ENCODE data around the gene CNFN.

Gene CNFN

DNA sequence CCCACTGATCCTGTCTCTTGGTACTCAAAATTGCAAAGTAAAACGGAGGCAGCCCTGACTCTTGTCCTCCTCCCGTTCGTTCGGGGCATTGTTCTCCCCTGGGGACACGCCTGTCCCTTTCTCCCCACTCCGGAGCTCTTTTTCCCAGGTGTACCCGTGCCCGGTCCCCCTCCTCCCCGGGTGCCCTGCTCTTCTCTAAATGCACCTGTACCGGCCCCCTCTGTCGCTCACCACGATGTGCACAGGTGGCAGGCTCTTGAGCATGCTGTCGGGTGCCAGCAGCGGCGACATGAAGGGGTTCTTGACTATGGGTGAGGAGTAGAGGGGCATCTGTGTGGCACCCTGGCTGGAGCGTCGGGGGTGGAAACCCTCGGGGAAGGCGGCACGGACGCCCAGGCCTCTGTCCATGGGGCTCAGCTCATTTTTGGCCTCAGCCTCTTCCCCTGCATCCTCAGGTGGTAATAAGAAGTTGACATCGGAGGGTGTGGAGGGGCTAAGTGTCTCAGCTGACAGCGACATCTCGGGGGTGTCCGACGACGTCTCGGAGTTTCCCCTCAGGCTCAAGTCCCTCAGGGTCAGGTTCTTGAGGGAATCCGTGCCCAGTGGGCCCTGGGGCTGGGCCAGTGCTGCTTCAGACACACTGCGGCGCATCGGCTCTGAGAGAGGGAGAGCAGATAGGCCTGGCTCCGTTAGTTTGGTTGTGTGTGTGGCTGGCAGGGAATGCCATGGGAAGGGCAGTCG, 12.4 kb upstream of the CNFN start:
- DNase-seq (ENCODE audit: low read depth), result no peak
- no peak overlapping the region for H3K4me3 ChIP-seq (ENCODE audit: low read depth, low read length)
- TF ChIP-seq, protein P1, sequence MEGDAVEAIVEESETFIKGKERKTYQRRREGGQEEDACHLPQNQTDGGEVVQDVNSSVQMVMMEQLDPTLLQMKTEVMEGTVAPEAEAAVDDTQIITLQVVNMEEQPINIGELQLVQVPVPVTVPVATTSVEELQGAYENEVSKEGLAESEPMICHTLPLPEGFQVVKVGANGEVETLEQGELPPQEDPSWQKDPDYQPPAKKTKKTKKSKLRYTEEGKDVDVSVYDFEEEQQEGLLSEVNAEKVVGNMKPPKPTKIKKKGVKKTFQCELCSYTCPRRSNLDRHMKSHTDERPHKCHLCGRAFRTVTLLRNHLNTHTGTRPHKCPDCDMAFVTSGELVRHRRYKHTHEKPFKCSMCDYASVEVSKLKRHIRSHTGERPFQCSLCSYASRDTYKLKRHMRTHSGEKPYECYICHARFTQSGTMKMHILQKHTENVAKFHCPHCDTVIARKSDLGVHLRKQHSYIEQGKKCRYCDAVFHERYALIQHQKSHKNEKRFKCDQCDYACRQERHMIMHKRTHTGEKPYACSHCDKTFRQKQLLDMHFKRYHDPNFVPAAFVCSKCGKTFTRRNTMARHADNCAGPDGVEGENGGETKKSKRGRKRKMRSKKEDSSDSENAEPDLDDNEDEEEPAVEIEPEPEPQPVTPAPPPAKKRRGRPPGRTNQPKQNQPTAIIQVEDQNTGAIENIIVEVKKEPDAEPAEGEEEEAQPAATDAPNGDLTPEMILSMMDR (IDR thresholded peaks at IDR 0.05; ENCODE audit: low read depth, low read length, missing control alignments), result no peak

DNA sequence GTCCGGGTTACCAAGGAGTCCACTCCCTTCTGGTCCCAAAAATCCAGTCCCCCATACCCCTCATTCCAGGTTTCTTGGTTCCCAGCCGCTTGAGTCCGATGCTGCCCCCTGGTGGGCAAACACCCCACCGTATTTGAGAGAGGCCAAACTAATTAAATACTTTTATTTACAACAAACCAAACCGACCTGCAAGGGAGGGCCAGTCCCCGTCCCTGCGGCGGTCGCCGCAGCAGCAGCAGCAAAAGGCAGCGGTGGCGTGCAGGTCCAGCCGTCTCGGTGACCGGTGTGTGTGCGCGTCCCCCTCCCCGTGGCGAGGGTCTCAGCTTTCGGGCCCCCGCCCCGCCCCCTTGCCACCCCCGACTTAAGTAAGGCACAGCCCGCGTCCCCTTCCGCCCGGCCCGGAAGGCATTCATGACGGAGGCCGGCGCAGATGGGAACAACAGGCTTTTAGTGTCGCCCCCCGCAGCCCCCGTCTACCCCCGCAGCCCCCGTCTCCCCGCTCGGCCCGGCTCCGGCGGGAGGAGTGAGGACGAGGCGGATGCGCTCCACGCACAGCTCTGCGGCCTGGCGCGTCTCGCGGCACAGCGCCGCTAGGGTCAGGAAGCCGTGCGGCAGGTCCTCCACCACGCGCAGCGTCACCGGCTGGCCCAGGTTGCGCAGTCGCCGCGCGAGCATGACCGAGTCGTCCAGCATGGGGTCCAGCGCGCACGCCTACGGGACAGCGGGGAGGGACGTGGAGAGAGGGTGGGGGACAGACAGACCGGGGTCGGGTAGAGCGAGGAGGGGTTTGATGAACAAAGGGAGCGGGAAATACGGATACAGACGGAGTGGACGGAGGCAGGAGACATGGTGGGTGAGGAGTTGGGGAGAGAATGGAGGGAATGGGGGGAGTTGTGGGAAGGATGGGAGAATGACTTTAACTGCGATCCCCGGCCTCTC, 11.5 kb upstream of the CNFN start:
- TF ChIP-seq, protein P1 (IDR thresholded peaks at IDR 0.05; ENCODE audit: low read depth, low read length, missing control alignments), result peak; percentile 76
- H3K4me3 ChIP-seq (ENCODE audit: low read depth, low read length), result peak overlapping the region; percentile 33
- DNase-seq (ENCODE audit: low read depth), result no peak

DNA sequence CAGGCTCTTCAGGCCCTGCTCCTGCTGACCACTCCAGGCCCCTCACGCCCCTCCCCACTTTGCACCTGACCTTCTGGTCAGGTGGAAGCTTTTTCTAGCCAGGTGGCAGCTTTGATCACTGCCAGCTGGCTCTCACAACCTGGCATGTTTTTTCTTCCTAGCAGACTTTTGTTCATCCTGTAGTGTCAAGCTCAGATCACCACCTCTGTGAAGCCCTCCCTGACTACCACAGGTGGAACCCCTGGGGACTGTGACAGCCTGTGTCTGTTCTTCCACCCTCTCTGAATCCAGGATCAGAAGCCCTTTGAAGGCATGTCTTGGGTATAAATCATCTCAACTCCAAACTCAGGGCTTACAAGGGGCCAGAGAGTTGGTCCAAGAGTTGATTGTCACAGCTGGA, 10.3 kb upstream of the CNFN start:
- TF ChIP-seq, protein P1 (IDR thresholded peaks at IDR 0.05; ENCODE audit: low read depth, low read length, missing control alignments), result no peak
- H3K4me3 ChIP-seq (ENCODE audit: low read depth, low read length), result no peak overlapping the region
- DNase-seq (ENCODE audit: low read depth), result no peak

DNA sequence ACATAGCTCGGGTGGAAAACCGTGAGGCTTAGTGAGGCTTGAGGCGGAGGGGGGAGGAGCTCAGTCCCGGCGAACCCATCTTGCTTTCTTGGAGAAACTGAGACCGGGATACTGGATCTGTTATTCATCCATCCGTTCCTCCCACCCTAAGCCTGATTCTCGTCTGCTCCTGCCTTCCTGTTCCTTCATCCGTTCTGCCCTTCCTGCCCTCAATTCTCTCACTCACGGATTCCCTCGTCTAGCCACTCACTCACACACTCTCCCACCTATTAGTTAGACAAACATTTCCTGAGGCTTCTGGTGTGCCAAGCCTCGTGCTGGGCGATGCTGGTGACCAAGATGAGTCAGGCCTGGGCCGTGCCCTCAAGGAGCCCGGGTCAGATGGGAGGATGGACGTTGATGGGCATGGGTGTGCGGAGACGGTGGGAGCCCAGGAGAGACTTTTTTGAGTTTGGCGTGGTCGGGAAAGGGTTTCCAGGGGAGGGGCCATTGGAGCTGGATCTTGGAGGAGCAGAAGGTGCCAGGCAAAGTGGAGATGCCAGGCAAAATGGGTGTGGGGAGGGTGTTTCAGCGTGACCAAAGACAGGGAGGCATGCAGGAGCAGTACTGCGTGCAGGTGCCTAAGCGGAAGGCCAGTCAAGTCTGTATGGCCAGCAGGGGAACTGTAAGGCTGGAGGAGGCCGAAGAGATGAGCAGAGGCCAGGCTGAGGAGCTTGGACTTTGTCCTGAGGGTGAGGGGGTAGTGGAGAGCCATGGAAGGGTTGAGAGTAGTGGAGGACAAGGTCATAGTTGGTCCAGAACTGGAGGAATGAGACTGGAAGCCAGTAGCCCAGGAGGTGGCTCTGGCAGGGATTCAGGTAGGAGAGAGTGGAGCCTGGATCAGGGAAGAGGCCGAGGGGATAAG, 7.4 kb upstream of the CNFN start:
- no peak for DNase-seq (ENCODE audit: low read depth)
- TF ChIP-seq, protein P1 (IDR thresholded peaks at IDR 0.05; ENCODE audit: low read depth, low read length, missing control alignments), result no peak
- H3K4me3 ChIP-seq (ENCODE audit: low read depth, low read length), result peak overlapping the region; percentile 94

DNA sequence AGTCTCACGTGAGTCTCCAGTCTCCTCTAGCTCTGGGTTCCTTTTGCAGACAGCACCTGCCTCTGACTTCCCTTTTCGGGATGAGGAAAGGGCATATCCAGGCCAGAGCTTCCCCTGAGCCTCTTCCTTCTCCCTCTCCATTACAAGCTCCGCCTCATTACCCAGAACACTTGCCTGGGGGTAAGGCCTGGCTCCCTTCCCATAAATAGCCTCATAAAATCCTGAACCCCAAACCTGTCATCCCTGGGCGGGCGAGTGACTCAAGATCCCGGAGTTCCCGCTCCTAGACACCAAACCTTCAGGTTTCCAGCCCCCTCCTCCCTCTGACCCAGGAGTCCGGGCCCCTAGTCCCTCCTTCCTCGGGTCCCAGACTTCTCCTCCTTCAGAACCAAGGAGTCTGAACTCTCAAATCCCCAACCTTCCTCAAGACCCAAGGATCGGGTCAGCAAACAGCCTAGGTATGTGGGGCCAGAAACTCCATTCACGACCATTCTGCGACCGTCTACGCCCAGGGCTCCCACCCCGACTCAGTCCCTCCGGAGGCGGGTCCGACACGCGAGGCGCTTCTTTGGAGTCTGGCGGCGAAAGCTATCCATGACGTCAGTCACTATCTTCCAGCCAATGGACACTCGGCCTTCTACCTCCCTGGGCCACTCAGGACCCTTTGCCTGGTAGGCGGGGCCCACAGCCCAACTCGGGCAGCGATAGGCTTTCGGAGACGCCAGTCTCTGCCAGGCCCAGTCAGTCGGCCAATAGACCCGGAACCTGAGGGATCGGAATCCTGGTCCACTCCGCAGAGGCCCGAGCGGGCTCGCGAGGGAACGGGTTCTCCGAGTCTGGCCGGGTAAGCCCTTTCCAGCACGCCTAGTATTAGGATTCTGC, 6.5 kb upstream of the CNFN start:
- TF ChIP-seq, protein P1 (IDR thresholded peaks at IDR 0.05; ENCODE audit: low read depth, low read length, missing control alignments), result no peak
- DNase-seq (ENCODE audit: low read depth), result peak; percentile 96
- H3K4me3 ChIP-seq (ENCODE audit: low read depth, low read length), result peak overlapping the region; percentile 94

DNA sequence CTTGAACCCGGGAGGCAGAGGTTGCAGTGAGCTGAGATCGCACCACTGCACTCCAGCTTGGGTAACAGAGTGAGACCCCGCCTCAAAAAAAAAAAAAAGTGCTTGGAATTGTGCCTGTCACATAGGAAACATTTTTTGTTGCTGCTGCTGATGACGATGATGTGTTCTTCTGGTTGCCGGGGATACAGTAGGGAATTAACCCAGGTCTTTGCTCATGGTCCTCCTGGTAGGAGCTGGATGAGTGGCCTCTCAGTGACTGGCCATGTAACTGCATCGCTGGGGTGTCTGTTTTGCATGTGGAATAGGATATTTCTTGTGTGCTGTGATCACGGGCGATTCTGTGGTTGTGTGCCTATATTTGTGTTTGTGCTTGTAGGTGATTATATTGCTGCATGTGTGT, 4.7 kb upstream of the CNFN start:
- TF ChIP-seq, protein P1 (IDR thresholded peaks at IDR 0.05; ENCODE audit: low read depth, low read length, missing control alignments), result no peak

More for the DNA sequence above, 4.7 kb upstream of the CNFN start:
- no peak for DNase-seq (ENCODE audit: low read depth)
- no peak overlapping the region for H3K4me3 ChIP-seq (ENCODE audit: low read depth, low read length)
